Endothelial cell of umbilical vein (primary cell): ENCODE data around the gene SPDYE6. TPM values are rescaled to one million over a fixed set of nuclear protein-coding genes. Genes with fewer than 3 reads are reported as not detected.
"Not testable (repeated sequence)": the region's sequence is repeated elsewhere in the genome, so short reads cannot be mapped to it uniquely, and the experiment has no call there.

Source experiments
- BruUV-seq: library from RNA; stranded (reverse); fragments of 400-500 nt; replicated peaks from 2 replicates; lab custom pipeline; 2021; lab: Mats Ljungman, UMichigan
- CTCF ChIA-PET: fragments of 300-600, 350-600 bp; sonication (Branson Sonifier 250); formaldehyde crosslinking; loops from one replicate; lab custom pipeline; 2021; ENCODE audit warnings: antibody characterized with exemption, inconsistent platforms; lab: Charles Lee
- POLR2A ChIA-PET: fragments of 300-600, 350-600 bp; sonication (Branson Sonifier 250); formaldehyde crosslinking; loops from one replicate; lab custom pipeline; 2021; ENCODE audit warnings: antibody characterized with exemption, inconsistent platforms; lab: Charles Lee
- DNase-seq: peaks from one replicate; pipeline ENCODE4 v3.0.0-alpha.2; 2011; ENCODE audit warnings: low read depth, low spot score
- FAIRE-seq: peaks from 2 replicates; lab custom pipeline; 2011; peaks lifted over from hg19 to GRCh38; lab: Jason Lieb, UNC
- H2AFZ ChIP-seq: 2 replicates; pipeline ENCODE4 v1.6.0; 2012; ENCODE audit warnings: low read depth, low read length, control low read depth, inconsistent platforms
- H3K27ac ChIP-seq: 2 replicates; pipeline ENCODE4 v1.5.1; 2011; ENCODE audit warnings: low read depth, mild to moderate bottlenecking, control low read depth, low read length, moderate library complexity; ENCODE audit not compliant: insufficient read depth
- H3K27me3 ChIP-seq, 2 experiments: 2 replicates each; pipeline versions ENCODE4 v1.6.0 to v1.6.1; 2011; ENCODE audit warnings: low read length in 2 of 2, mixed read lengths in 1 of 2; ENCODE audit not compliant: control insufficient read depth in 2 of 2, insufficient read depth in 2 of 2
- H3K36me3 ChIP-seq, 2 experiments: 2 replicates in 1 of 2; 3 replicates in 1 of 2; pipeline ENCODE4 v1.5.1; 2011; ENCODE audit warnings: low read length in 2 of 2, mild to moderate bottlenecking in 1 of 2, moderate library complexity in 1 of 2; ENCODE audit not compliant: control insufficient read depth in 2 of 2, insufficient read depth in 2 of 2; ENCODE audit errors: extremely low read depth in 1 of 2
- H3K4me1 ChIP-seq: 3 replicates; pipeline ENCODE4 v1.5.1; 2011; ENCODE audit warnings: mild to moderate bottlenecking, low read length; ENCODE audit not compliant: control insufficient read depth, insufficient read depth; ENCODE audit errors: extremely low read depth
- H3K4me2 ChIP-seq: 2 replicates; pipeline ENCODE4 v1.6.1; 2011; ENCODE audit warnings: low read length, control low read depth, mixed read lengths; ENCODE audit not compliant: insufficient read depth
- H3K4me3 ChIP-seq, 3 experiments: fragments of 200-600 bp in 1 of 3; sonication (generic), shearing (Covaris generic) in 1 of 3; replicated peaks in 1 of 3; 2 replicates each; pipeline ENCODE4 v1.5.1; 2011 to 2016; ENCODE audit warnings: control low read depth in 3 of 3, low read length in 3 of 3, mild to moderate bottlenecking in 2 of 3, inconsistent platforms in 1 of 3, low read depth in 1 of 3, moderate library complexity in 1 of 3; ENCODE audit not compliant: insufficient read depth in 1 of 3
- H3K79me2 ChIP-seq: 2 replicates; pipeline ENCODE4 v1.6.0; 2012; ENCODE audit warnings: low read length, inconsistent platforms; ENCODE audit not compliant: control insufficient read depth, insufficient read depth
- H3K9ac ChIP-seq: replicated peaks from 2 replicates; pipeline ENCODE3; 2011; ENCODE audit warnings: low read length, control low read depth; ENCODE audit not compliant: insufficient read depth; ENCODE audit errors: extremely low read depth
- H3K9me1 ChIP-seq: replicated peaks from 3 replicates; pipeline ENCODE4 v1.6.0; 2011; ENCODE audit warnings: mild to moderate bottlenecking, low read length; ENCODE audit not compliant: control insufficient read depth, insufficient read depth; ENCODE audit errors: extremely low read depth
- H3K9me3 ChIP-seq: replicated peaks from 2 replicates; pipeline ENCODE4 v1.5.1; 2012; ENCODE audit warnings: low read length, inconsistent platforms; ENCODE audit not compliant: control insufficient read depth, insufficient read depth
- H4K20me1 ChIP-seq: replicated peaks from 2 replicates; pipeline ENCODE3; 2011; ENCODE audit warnings: mild to moderate bottlenecking, low read length; ENCODE audit not compliant: control insufficient read depth, insufficient read depth; ENCODE audit errors: extremely low read depth
- GATA2 ChIP-seq: IDR thresholded peaks from 2 replicates; pipeline ENCODE4 v1.7.0; 2011; ENCODE audit warnings: low read depth, mild to moderate bottlenecking, moderate library complexity, mixed read lengths, low read length; ENCODE audit not compliant: insufficient read length, insufficient read depth
- dilution Hi-C: fragments of 300-500 bp; cut with MboI; formaldehyde crosslinking; loops from one replicate; pipeline ENCODE4 v1.15.0; 2019; ENCODE audit warnings: low sequenced_read_pairs; ENCODE audit not compliant: extremely low pct_ligation_motif_present
- intact Hi-C: fragments of 100-400 bp; cut with micrococcal nuclease; formaldehyde crosslinking; loops from one replicate; pipeline ENCODE4 v1.10.0; 2022
- polyA plus RNA-seq, 4 experiments: library from polyadenylated mRNA; depleted of rRNA in 3 of 4; stranded (reverse) in 3 of 4; unstranded in 1 of 4; fragments of >200 nt; gene quantifications; 2 replicates each; pipeline versions ENCODE4 v1.2.1 to v1.2.3, GENCODE V29; 2011 to 2012; ENCODE audit warnings: missing spikeins in 1 of 4
- total RNA-seq: library from RNA; stranded (reverse); gene quantifications from 2 replicates; pipeline ENCODE4 v1.2.3, GENCODE V29; 2021

The SPDYE6 gene
- total and polyA plus RNA-seq, 2 donors (not counting 3 experiments of a cell fraction or from before 2014, with no cell fraction given), result not detected

DNA sequence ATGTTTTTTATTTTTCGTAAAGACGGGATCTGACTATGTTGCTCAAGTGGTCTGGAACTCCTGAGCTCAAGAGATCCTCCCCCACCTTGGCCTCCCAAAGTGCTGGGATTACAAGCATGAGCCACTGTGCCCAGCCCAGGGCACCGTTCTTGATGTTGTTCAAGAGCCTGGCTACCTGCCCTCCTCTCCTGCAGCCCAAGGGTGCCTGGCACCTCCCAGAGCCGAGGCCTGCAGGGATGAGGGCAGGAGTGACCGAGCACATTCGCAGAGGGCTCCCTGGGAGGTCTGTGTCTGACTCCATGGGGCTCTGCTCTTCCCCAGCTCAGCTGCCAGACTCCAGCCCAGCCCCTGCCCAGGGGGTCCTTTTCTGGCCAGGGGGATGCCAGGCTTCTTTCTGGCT, 54.2 kb downstream of the SPDYE6 start:
- ChIA-PET POLR2A (no interaction called here), CTCF (interaction anchor here (1.3 to 2.3 kb wide), 5 partner anchors 8 to 90 kb away, joined by 3 to 12 read pairs (median 10); no protein-coding TSS in a partner anchor)
- intact Hi-C loops (no loop called here), dilution Hi-C loops (no loop called here)
- Histone ChIP-seq H3K27me3 (peaks cover 8 to 11% of the 10 kb centered on the region in 2 experiments), H3K9me1 (no peaks in the 10 kb centered on the region), H3K36me3 (no peaks in the 10 kb centered on the region), H3K27ac (no peak overlapping the region), H3K9ac (no peak overlapping the region), H3K4me2 (no peak overlapping the region), H2AFZ (no peak overlapping the region), H3K79me2 (no peaks in the 10 kb centered on the region), H4K20me1 (no peaks in the 10 kb centered on the region), H3K4me3 (no peak overlapping the region), H3K4me1 (no peaks in the 10 kb centered on the region), H3K9me3 (no peaks in the 10 kb centered on the region)
- DNase-seq (no peak), FAIRE-seq (no peak)
- no peak for TF ChIP-seq GATA2
- BruUV-seq, result no TSS peak

DNA sequence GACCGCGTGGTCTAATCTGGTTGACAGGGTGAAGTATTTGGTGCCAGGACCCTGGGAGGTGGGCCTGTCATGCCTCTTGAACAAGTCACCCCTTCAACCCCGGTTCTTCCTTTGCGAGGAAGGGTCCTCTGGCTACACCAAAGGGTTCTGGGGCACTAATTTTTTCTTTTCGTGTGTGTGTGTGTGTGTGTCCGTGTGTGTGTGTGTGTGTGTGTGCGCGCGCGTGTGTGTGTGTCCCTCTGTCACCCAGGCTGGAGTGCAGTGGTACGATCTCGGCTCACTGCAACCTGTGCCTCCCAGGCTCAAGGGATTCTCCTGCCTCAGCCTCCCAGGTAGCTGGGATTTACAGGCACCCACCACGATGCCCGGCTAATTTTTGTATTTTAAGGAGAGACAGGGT, 54.9 kb downstream of the SPDYE6 start:
- H3K4me3 ChIP-seq, dilution Hi-C loops, H3K79me2 ChIP-seq, H3K9ac ChIP-seq, H3K36me3 ChIP-seq, BruUV-seq, H2AFZ ChIP-seq, H3K9me1 ChIP-seq, H3K27ac ChIP-seq, H3K4me2 ChIP-seq, H3K9me3 ChIP-seq, DNase-seq, FAIRE-seq, H3K4me1 ChIP-seq, H4K20me1 ChIP-seq: not testable (repeated sequence)
- ChIA-PET CTCF (interaction anchor here (0.8 to 2.3 kb wide), 11 partner anchors 9 to 94 kb away, joined by 3 to 12 read pairs (median 6); partner anchors contain the start of gene PRKRIP1), POLR2A (interaction anchor here (2.0 kb wide), 1 partner anchor 62 kb away, joined by 8 read pairs; no protein-coding TSS in a partner anchor)
- intact Hi-C loops, result loop anchor here (1.0 kb wide), 1 partner anchor 89 kb away; no protein-coding TSS in a partner anchor
- H3K27me3 ChIP-seq, result peaks cover 8 to 11% of the 10 kb centered on the region in 2 experiments
